GM21529 (cell line): Measurements from ENCODE around the gene VILL.

ENCODE experiments used
- ATAC-seq: cut with Tn5 transposase; IDR thresholded peaks from one replicate; pipeline ENCODE4 v1.9.1; 2021; ENCODE audit not compliant: unreplicated experiment

Gene VILL

DNA sequence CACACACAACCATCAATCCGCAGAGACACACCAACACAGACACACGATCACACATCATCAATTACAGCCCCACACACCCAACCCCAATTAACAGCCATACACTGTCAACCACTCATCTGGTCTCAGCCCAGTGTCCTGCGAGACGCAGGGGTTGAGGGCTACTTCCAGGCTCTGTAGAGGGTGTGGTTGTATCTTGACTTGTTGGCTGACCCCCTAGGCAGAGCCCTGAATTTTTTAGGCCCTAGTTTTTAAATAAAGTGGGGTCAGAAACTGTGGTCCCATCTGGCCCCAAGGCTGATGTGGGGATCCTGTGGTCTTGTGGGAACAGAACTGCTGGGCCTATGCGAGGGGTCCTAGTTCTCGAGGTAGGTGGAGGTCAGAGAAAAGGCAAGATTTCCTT lies 9.2 kb downstream of the VILL start:
- no peak for ATAC-seq

DNA sequence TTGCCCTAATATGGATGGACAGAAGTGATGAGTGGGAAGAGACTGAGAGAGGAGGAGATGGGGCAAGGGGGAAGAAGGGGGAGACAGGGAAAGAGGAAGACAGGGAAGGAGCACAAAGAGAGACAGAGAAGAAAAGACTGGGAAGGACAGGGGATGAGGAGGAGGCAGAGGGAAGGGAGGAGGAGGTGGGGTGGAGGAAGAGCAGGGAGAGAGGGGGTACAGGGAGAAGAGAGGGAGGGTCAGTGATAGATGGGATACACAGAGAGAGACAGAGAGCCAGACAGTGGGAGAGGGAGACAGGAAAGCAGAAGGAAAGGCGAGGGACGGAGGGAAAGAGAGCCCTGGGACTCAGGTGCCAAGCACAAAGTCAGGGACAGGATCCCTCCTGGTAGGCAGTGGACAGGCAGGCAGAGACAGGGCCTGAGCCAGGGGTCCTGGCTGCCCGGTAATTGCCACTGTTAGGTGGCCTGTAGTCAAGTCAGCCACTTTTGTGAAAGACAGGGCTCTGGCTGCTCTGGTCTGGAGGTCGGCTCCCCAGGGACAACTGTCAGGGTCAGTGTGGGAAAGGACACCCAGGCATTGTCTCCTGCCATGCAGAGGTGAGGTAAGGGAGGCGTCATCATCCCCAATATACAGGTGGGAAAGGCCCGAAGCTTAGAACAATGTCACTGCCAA lies 9.8 kb downstream of the VILL start:
- no peak for ATAC-seq

DNA sequence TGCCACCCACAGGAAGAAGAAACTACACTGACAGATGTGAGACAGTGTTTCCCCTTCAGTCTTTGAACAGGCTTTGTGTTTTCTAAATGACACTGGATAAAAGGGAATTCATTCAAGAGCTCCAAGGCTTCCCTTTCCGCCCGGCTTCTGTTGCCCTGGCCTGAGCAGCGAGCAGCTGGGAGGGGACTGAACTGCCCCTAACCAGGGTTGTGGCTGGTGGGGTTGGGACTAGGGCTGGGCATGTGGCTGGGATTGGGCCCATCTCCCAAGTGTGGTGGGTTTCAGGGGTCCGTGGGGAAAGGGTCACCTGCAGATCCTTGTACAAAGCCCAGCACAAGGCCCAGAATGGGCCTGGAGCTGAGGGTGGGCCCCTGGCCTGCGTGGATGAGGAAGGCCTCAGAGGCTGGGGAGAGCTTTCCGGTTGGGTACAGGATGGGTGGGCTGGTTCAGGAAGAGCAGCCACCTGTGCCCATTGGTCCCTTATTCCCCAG lies 10.4 kb downstream of the VILL start:
- no peak for ATAC-seq

DNA sequence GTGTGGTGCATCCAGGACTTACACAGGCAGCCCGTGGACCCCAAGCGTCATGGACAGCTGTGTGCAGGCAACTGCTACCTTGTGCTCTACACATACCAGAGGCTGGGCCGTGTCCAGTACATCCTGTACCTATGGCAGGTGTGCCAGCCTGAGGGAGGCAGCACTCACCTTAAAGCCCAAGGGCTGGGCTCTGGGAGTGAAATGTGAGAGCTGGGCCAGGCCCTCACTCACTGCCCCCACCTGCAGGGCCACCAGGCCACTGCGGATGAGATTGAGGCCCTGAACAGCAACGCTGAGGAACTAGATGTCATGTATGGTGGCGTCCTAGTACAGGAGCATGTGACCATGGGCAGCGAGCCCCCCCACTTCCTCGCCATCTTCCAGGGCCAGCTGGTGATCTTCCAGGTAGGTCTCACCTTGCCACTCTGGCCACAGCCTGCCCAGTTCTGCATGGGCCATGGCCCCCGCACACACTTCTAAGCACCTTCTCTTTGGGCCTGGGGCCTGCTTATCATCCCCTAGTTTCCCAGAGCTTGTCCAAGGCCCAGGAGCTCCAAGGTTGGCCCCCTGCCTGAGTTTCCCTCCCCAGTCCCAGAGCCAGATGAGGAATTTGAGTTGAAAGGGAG lies 11.0 kb downstream of the VILL start:
- ATAC-seq = no peak

DNA sequence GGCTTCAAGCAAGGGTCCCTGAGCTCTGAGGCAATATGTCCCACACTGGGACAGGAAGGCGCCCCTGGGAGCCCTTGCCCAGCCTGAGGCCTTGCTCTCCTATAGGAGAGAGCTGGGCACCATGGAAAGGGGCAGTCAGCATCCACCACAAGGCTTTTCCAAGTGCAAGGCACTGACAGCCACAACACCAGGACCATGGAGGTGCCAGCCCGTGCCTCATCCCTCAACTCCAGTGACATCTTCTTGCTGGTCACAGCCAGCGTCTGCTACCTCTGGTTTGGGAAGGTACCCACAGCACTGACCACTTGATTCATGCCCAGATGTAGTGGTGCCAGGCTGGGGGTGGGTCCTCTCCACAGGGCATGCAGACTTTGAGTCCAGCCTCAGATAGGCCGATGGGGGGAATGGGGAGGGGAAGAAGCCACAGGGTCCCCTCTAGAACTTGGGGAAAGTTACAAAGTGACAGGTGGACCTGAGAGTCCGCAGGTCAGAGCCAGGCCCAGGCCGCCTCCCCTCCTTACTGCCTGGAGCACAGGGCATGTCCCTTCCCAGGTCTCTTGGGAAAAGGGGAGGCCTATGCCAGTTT lies 11.8 kb downstream of the VILL start:
- no peak for ATAC-seq

DNA sequence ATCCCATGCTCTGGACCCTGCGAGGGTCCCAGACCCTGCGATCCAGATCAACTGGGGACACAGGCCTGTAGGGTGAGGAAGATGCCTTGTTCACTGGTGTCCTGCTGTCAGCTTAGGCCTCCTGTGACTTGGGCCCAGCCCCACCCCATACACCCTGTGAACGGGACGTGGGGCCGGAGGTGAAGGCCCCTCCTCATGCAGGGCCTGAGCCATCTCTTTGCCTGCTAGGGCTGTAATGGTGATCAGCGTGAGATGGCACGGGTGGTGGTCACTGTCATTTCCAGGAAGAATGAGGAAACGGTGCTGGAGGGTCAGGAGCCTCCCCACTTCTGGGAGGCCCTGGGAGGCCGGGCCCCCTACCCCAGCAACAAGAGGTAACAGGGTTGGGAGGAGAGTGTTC lies 12.4 kb downstream of the VILL start:
- ATAC-seq = no peak

DNA sequence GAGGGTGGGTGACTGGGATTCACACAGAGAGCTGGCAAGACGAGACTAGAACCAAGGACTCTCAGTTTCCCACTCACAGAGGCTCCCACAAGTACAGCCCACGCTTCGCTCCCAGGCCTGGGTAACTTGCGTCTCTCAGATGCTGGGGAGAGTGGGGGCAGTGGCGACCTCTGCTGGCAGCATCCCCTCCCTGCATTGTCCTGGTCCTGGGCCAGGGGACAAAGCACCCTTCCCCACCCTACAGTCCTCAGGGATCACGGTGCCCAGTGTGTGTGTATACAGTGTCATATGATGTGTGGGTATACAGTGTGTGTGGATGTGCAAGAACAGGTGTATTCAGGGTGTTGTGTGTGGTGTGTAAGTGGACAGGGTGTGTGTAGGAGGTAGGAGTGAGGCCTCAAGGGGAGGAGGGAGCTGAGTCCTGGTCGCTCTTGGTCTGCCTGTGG lies 12.8 kb downstream of the VILL start:
- no peak for ATAC-seq

DNA sequence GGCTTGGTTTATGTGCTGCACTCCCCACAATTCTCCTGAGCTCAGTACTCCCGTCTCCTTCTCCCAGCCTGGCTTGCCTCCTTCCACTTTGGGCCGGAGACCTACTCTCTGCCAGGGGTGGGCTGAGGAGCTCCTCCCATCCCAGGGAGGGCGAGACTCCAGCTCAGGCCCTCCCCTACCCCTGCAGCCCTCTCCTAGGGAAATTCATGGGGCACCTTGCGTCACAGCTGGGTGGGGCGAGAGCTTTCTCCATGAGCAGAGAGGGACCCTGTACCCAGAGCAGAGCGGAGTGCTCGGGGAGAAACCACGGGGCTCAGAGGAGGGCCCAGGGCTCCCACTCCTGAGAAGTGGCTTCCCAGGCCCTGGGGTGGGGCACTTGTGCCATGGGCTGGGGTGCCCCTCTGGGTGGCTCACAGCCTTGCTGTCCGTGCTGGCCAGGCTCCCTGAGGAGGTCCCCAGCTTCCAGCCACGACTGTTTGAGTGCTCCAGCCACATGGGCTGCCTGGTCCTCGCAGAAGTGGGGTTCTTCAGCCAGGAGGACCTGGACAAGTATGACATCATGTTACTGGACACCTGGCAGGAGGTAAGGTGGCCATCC lies 13.3 kb downstream of the VILL start:
- no peak for ATAC-seq

DNA sequence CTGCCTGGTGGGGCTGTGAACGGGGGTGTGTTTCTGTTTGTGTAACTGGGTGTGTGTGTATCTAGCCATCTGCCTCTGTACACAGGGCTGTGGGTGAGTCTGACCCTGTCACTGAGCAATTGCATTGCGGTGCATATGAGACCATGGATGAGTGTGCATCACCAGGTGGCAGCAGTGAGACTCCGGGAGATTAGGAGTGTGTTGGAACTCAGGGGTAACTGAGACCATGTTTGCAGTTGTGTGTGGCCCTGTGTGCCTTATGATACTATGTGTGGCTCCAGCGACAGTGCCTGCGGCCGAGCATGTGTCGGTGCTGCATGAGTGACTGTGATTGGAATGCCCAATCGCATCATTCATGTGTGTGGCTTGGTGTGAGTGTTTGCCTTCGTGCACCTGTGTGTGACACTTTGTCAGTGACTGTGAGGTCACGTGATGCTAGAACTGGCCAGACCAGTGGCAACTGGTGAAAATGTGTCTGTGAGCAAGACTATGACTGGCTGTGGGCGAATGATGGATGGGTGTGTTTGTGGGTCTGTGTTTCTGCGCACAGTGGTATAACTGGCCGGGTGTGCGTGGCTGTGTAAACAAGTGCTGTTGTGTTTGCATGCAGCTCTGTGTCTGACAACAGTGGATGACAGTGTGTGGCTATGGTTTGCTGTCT lies 14.0 kb downstream of the VILL start:
- ATAC-seq = peak; percentile 52

DNA sequence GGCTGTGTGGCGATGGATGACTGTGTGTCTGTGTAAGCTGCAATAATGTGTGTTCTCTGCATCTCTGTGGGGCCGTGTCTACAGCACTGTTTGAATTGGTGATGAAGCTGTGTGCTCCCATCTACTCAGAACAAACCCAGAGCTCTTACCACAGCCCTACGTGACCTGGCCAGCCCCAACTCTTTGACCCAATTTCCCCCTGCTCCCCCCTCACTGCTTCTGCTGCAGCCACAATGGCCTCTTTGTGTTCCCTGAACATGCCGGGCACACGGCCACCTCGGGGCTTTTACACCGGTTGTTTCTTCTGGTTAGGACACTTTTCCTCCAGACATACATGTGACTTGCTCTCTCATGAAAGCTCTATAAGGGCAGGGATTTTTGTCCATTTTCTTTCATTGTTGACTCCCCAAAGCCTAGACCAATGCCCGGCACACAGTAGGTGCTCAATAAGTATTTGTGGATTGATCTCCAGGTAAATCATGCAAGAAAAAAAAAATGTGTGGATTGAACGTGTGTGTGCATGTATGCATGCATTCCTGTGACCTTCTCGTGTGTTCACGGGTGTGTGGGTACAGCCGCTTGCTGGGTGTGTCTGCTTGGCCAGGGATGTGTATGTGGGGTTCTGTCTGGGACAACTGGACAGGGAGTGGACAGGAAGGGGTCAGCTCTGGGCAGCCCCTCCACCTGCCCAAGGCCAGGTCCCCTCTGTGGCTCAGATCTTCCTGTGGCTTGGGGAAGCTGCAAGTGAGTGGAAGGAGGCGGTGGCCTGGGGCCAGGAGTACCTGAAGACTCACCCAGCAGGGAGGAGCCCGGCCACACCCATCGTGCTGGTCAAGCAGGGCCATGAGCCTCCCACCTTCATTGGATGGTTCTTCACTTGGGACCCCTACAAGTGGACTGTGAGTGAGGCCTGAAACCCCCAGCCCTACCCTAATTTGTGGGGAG lies 14.8 kb downstream of the VILL start:
- ATAC-seq = no peak

DNA sequence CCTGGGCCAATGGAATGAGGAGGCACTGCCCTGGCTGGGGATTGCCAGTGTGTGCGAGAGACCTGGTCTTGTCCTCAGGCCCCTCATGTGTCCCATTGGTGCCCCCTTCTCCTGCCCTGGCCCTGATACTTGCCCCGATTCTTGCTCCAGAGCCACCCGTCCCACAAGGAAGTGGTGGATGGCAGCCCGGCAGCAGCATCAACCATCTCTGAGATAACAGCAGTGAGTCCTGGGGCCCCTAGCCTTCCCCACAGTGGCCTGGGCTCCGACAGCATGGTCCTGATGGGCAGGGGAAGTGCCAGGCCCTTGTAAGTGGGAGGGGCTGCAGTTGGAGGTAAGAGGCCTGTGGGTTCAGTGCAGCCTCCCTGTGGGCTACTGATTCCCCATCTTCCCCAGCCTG lies 15.4 kb downstream of the VILL start:
- ATAC-seq = no peak

DNA sequence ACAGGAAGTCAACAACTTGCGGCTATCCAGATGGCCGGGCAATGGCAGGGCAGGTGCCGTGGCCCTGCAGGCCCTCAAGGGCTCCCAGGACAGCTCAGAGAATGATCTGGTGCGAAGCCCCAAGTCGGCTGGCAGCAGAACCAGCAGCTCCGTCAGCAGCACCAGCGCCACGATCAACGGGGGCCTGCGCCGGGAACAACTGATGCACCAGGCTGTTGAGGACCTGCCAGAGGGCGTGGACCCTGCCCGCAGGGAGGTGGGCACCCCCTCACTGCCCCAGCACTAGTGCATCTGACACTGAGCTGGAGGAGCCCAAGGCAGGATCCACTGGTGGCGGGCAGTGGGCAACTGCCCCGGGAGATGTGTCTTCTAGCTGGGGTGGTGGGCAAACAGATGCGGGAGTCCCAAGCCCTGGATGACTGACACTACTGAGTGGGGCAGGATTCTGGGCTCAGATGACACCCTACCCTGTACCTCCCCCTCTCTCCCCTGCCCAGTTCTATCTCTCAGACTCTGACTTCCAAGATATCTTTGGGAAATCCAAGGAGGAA lies 15.9 kb downstream of the VILL start:
- ATAC-seq = no peak

DNA sequence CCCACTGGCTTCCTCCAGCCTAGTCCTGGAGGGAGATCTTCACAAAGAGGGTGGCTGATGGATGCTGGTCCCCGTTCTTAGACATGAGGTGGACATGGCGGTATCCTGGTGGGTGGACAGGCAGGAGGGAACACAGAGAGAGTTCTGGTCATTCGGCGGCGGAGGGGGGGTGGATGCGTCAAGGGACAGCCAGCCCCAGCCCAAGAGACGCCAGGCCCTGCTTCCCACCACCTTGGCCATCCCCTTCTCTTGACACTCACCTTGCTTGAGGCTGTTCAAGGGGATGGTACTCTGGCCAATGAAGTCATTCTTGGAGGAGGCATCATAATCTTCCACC lies 17.1 kb downstream of the VILL start:
- ATAC-seq = no peak

DNA sequence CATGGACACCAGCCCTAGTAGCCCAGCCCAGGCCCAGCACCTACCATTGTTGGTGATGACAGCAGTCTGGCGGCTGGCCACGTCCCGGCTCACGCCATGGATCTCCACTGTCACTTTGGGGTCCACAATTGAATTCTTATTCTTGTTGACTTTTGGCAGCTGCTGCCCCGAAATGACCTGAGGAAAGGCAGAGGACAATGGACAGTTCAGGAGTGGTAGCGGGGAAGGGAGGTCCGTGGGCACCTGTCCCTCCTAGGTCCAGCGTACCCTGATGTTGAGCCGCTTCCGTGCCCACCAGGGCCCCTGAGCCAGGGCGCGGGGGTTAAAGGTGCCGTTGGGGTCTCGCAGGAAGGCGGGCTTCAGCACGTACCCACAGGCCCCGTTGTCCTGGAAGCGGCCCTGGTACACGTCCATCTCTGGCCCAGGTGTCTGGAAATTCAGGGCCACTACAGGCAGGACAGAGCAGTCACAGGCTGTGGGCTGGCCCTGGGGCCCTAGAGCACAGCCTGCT lies 17.7 kb downstream of the VILL start:
- ATAC-seq = no peak

DNA sequence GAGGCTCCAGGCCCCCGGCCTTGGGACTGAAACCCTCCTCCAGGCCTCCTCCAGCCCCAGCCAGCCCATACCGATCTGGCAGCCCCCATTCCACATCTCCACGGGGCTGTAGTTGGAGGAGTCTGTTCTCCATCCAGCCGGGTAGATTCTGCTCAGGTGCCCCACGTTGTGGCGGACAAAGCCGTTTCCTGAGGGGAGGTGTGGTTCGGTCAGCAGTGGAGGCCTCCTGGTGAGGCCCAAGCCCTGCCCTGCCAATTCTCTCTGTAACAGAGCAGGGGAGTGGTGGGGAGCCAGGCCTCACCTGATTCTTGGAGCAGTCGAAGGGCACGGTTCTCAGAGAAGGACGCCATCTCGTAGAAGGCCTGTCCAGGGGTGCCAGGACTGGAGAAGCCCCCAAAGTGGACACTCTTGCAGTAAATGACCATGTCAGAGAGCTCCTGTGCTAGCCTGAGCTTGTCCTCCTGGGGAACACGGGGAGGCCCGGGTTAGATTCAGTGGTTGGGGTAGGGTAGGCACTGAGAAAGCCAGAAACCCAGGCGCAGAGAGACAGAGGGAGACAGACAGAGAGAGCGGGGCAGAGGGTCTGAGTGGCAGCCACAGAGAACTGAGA lies 18.5 kb downstream of the VILL start:
- no peak for ATAC-seq

DNA sequence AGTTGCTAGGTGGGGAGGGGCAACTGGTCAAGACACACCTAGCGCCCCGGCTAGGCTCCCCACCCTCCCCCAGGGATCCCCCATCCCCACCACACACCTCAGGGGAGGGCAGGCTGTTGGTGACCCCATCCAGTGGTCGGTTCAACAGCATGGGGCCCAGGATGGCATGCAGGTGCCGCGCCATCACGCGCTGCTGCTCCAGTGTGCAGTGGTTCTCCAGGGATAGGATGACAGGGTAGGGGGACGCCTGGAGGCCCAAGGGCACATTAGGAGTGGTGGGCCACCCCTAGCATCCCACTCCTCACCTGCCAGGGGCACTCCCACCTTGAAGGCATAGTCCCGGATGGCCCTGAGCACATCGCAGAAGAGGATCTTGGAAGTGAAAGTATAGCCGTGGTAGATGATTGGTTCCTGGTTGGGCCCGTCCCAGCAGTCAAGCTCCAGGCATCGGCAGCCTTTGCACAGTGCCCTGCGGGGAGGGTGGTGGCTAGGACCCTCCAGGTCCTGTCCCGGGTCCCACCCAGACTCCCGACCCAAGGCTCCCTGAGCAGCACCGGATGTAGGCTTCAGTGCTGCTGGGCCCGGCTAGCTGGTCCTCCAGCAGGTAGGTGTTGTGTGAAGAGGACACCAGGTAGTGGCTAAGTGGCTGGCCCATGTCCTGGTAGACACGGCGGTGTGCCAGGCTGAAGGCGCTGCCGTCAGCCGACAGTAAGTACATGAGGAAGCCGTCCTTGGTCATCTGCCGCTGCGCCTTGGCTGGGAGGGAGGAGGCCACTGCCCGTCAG lies 19.4 kb downstream of the VILL start:
- peak; percentile 46 for ATAC-seq

DNA sequence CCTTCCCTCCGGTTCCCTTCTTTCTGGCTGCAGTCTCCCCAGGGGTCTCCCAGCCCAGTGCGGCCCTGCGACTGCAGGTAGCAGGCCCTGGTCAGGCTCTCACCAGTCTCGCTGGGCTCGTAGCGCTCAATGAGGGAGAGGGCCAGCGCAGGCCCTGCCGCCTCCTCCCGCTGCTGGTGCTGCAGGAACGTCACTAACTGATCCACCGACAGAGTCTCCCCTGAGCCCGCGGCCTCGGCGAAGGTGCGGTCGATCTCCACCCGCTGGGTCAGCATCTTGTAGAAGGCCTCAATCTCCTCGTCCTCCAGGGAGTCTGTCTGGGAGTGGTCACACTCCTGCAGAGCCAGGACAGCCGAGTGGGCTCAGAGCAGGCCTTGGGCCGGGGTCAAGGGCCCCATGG lies 20.5 kb downstream of the VILL start:
- ATAC-seq = no peak

DNA sequence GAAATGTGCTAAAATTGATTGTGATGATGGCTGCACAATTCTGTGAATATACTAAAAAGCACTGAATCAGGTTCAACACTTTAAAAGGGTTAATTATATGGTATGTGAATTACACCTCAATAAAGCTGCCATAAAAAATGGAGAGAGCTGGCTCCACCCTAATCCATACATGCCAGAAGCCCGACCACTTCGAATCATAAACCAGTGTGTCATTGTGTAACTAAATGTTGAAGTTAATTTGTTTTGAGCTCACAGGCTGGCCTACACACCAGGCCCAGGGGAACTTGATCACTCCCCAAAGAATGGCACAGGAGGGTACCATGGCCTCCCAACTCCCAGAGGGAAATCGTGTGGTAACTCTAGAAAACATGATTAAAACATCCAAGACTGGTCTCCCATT lies 24.9 kb downstream of the VILL start:
- no peak for ATAC-seq

DNA sequence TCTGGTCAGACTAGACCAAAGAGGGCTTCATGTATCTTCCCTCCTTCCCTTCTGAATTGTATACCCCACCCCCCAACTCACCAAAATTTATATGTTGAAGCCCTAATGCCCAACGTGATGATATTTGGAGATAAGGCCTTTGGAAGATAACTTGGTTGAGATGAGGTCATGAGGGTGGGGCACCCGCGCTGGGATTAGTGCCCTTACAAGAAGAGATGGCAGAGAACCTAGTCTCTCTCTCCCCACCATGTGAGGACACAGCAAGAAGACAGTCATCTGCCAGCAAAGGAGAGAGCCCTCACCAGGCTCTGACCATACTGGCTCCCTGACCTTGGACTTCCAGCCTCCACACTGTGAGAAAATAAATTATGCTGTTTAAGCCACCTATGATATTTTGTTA lies 25.4 kb downstream of the VILL start:
- no peak for ATAC-seq
